T-helper 22 cell (primary cell): ENCODE results near the gene KIAA1586.
"Not testable (repeated sequence)": the region's sequence is repeated elsewhere in the genome, so short reads cannot be mapped to it uniquely, and the experiment has no call there.

Experiments used
- DNase-seq: peaks from one replicate; pipeline ENCODE4 v3.0.0-alpha.2; 2020; ENCODE audit warnings: low read depth

The KIAA1586 gene, protein sequence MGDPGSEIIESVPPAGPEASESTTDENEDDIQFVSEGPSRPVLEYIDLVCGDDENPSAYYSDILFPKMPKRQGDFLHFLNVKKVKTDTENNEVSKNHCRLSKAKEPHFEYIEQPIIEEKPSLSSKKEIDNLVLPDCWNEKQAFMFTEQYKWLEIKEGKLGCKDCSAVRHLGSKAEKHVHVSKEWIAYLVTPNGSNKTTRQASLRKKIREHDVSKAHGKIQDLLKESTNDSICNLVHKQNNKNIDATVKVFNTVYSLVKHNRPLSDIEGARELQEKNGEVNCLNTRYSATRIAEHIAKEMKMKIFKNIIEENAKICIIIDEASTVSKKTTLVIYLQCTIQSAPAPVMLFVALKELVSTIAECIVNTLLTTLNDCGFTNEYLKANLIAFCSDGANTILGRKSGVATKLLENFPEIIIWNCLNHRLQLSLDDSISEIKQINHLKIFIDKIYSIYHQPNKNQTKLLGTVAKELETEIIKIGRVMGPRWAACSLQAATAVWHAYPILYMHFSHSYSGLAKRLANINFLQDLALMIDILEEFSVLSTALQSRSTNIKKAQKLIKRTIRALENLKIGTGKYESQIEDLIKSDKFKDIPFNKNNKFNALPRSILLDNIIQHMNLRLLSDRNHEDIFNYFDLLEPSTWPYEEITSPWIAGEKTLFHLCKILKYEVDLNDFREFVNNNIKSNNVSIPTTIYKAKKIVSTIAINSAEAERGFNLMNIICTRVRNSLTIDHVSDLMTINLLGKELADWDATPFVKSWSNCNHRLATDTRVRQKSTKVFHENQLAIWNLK

DNA sequence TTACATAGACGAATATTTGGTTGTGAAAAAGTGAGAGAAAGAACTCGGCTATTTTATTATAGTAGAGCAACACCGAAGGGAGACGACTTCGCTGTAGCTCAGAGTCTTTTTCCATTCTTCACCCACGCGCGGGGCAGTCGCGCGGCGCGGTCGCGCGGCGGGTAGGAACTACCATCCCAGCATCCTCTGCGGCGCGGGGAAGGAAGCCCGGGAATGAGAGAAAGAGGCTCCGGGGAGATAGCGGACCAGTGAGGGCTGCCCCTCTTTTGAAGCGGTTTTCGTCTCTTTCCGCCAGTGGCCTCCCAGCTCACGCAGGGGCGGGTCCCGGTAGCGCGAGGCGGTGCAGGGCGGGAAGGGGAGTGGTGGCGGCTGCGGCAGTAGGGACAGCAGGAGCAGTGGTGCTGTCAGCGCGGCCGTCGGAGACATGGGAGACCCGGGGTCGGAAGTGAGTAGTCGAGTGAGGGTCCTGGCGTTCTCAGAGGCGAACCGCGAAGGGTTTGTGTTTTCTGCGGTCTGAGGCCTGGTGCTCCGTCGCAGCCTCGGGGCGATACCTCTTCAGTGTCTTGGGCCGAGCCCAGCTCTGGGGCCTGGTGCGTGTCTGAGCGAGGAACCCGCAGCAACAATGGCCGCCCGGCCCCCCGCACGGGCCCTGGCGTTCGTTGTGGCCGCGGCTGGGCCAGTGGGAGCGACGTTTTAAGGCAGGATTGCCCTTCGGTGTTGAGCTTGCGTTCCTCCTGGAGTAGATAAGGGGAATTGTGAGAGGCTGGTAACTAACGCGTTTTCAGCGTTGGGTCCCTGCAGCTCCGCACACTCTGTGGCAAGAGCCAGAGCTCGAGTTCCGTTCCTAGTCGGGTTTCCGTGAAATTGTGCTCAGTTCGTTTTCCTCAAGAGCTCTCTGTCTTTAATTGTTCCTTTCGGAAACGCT, at the start of gene KIAA1586:
KIAA1586 (plus strand) TSS at position 362 of the 925 bp plus-strand sequence; CDS start at position 425, 63 bp downstream.
- peak; percentile 67 for DNase-seq

DNA sequence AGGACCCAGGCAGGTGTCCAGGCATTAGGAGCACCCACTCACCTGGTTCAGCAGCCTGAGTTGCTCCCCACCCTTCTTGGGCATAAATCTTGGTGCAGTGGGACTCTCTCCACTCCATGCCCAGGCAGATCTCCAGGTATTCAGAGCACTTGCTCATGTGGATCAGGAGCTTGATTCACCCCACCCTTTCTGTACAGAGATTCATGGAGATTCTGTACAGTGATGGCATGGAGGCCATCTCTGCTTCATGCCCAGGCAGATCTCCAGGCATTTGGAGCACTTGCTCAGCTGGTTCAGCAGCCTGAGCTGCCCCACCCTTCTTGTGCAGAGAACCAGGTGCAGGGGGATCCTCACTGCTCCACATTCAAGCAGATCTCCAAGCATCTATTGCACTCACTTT, 47.4 kb upstream of the KIAA1586 start:
- no peak for DNase-seq

DNA sequence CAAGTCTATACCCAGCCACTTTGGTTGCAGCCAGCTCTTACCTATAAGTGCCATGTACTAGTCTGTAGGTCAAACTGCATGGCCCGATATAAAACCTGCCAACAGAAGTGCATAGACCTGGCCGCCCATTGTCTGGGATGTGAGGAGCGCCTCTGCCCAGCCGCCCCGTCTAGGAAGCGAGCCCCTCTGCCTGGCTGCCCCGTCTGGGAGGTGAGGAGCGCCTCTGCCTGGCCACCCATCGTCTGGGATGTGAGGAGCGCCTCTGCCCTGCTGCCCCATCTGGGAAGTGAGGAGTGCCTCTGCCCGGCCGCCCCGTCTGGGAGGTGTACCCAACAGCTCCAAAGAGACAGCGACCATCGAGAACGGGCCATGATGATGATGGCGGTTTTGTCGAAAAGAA, 46.7 kb upstream of the KIAA1586 start:
- not testable (repeated sequence) for DNase-seq

DNA sequence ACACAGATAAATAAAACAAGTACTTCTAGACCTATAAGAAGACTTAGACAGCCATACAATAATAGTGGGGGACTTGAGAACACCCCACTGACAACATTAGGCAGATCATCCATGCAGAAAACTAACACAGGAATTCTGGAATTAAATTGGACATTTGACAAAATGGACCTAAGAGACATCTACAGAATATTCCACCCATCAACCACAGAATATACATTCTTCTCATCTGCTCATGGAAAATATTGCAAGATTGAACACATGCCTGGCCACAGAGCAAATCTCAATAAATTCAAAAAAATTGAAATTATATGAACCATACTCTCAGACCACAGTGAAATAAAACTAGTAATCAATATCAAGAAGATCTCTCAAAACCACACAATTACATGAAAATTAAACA, 44.3 kb upstream of the KIAA1586 start:
- no peak for DNase-seq

DNA sequence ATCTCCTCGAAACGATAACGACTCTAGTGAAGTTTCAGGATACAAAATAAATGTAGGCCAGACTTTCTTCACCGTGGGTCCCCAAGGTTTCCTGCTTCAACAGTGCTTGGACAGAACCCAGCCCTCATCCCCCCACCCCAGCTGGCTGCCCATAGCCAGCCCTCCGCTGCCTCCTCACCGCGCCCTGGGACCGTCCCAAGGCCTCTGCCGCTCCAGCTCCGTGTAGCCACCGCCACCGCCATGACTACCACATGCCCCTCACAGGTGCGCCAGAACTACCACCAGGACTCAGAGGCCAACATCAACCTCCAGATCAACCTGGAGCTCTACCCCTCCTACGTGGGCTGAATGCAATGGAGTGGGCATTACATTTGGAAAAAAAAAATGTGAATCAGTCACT, 42.2 kb upstream of the KIAA1586 start:
- no peak for DNase-seq

DNA sequence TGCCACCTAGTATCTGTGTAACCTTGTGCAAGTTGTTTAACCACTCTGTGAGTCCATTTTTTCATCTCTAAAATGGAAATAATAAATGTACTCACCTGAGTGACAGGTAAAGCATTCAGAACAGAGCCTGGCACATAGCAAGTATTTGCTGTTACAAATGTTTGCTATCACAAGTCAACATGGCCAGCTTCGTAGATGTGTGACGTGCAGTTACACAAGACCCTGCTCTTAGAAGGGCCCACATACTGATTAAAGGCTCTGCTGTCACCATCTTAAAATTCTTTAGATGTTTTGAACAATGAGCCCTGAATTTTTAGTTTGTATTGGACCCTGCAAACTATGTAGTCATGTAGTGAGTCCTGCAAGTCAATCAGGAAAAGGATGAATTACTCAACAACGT, 40.4 kb upstream of the KIAA1586 start:
- DNase-seq, result no peak

DNA sequence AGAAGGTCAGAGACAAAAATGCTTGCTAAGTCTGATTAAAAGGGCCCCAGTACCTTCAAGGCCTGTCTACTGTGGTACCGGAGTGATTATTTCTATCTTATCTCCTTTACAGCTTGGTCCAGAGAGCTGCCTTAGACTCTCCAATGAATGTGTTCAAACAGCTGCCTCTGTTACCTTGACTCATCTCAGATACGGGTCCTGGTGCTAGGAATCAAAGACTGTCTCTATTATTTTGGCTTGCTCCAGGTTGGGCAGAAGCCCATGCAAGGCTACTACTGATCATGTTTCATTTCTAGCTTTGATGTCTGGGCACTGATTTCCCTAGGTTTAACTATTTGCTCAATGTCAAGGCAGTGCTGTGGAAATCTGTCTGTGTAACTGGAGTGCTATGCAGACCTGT, 38.4 kb upstream of the KIAA1586 start:
- not testable (repeated sequence) for DNase-seq

DNA sequence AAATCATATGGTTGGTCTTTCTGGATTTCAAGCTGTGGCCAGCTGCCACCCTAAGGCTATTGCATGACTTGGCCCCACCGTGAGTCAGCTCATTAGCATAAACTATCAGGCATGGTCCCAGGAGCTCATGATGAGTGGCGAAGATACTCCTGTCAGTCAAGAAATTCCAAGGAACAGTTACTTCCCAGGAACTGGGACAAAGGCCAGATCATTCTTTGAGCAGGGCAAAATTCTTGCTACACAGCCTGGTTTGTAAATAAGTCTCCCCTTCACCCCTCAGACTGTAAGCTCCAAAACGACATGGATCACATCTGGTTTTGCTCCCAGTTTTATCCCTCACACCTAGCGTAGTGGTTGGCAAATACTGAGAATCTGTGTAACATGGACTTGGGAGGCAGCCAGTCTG, 33.0 kb upstream of the KIAA1586 start:
- DNase-seq, result no peak

DNA sequence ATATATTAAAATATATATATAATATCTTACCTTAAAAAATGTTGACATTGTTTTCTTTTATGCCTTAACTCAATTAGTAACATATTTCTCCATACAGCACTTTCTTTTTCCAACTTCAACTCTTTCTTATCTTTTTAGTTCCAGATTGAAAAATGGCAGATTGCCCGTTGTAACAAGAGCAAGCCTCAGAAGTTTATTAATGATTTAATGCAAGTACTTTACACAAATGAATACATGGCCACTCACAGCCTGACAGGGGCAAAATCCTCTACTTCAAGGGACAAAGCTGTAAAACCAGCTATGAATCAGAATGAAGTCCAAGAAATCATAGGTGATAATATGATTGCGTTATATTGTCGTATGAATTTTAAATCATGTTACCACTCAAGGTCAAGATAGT, 29.4 kb upstream of the KIAA1586 start:
- no peak for DNase-seq

DNA sequence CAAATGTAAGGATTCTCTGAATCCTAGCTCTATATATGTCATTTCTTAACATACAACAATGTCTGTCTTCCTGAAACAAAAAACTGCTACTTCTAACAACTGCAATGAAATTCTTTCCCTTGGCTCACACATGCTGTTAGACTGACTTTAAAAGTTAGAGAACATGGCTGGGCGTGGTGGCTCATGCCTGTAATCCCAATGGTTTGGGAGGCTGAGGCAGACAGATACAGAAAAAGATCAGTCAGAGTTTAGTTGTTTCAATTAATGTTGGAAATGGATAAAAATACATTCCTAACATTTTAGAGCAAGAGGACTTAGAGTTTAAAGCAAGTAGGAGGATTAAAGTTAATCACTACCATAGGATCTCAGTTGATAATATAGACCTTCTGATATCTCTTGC, 28.7 kb upstream of the KIAA1586 start:
- DNase-seq, result no peak

DNA sequence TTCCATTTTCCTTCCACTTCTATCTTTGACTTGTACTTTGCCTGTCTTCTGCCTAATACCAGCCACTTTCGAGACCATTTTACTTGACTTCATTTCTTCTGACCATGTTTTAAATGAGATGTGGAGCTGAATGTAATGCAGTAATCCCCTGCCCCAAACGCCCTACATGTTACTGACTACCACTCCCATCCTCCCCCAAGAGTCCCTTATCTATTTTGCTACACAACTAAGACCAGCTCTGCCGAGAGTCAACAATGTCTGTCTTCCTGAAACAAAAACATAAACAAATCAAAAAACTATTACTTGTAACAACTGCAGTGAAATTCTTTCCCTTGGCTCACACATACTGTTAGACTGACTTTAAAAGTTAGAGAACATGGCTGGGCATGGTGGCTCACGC, 27.1 kb upstream of the KIAA1586 start:
- no peak for DNase-seq

DNA sequence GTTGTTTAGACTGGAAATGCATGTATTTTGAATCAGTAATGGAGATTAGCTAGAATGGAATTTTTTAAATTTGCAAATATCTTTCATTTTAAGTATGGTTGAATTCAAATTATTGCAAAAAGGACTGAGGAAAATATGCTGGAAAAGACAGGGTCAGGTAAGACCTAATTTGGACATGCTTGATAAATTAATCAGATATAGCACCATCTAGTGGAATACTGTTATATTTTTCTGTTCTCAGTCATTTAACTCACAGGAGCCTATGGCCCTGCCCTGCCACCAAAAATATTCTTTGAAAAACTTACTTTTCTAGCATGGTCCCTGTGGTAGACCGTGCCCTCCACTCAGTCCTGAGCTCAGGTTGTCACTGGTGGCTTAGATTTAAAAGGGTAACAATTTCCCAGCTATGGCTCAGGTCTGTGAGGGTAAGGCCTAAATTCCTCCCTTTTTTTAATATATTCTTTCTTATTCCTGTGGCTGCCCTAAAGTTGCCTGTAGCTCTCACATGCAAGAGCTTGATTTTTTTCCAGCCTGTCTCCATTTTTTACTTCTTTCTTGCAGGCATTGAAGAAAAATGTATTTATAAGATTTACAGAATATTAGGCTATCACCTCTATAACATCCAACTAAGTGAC, 25.3 kb upstream of the KIAA1586 start:
- DNase-seq, result no peak

DNA sequence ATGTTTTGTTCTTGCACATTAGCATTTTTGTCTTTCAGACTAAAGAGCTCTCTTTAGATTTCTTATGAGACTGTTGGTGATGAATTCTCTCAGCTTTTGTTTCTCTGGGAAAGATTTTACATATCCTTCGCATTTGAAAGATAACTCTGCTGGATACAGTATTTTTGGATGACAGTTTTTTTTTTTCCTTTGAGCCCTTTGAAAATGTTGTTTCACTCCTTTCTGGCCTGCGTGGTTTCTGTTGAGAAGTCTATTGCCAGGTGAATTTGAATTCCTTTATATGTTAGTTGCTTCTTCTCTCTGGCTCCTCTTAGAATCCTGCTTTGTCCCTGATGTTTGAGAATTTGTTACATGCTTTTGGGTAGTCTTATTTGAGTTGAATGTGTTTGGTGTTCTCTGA, 22.2 kb upstream of the KIAA1586 start:
- DNase-seq, result no peak

DNA sequence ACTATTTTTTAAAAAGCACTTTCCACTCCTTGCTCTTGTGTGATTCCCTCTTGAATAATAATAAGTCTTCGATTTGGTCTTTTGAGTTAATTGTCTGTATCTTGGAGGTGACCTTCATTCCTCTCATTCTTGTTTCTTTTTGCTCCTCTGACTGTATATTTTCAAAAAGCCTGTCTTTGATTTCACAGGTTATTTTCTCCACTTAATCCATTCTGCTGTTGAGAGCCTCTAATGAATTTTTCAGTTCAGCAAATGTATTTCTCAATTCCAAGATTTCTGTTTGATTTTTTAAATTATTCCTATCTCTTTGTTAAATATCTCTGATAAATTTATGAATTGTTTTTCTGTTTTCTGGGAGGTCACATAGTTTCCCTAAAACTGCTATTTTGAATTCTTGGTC, 21.7 kb upstream of the KIAA1586 start:
- no peak for DNase-seq

DNA sequence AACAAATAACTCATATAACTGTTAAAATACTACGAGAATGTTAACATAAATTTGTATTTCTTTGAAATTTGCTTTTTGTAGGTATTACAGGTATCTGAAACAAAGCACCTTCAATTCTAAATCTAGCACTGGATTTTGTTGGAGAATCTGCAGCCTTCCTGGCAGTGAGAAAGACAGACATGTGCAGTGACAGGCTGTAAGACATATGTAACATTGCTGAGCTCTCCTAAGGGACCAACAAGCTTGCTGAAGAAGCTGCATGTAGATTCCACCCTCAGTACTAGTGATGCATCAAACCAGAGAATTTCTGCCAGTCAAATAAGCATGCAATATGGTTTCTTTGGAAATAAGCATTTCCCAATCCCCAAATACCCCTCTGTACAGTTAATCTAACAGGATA, 20.5 kb upstream of the KIAA1586 start:
- DNase-seq, result no peak

DNA sequence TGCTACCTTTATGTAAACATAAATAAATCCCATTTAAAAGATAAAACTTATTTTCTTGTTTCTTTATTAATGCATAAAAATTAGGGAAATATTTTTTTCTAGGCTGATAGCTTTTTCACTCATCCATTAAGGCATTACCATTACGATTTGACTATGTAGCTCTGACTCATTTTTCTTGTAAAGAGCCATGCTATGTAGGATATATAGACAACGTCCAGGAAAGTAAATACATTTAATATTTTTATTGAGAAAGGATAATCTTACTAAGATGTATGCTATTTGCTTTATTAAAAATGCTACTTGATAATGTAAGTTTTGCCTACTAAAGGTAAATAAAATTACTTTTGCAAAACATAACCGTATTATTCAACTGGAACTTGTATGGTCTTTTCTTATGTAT, 19.2 kb upstream of the KIAA1586 start:
- no peak for DNase-seq

DNA sequence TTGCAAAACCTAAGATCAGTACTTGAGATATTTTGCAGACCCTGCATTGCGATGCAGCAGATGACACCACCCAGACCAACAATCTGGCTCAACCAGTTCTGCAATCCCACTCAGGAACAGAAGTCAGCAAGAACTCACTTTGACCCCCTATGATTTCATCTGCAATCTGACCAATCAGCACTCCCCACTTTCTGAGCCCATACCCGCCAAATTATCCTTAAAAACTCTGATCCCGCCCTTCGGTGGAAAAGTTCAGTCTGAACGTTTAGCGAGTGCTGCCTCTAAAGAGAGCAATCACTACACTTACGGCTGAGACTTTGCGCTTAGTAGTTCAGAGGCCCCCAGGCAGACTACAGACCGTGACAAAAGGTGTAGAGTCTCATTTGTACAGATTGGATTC, 17.3 kb upstream of the KIAA1586 start:
- no peak for DNase-seq

DNA sequence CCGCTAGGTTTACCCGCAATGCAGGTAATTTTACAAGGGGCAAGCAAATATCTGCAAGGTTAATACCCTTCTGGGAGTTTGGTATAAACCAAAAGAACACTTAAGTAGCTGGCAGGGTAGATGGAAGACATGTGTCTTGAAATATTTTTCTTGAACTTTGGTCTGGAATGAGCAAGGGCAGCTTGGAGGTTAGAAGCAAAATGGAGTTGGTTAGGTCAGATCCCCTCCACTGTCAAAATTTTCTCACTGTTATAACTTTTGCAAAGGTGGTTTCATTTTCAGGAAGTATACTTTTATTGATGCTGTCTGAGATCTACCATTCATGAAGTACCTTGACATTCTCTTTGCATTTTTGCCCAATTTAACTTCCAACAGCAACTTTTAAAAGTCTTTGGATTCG, 13.3 kb upstream of the KIAA1586 start:
- DNase-seq, result no peak

DNA sequence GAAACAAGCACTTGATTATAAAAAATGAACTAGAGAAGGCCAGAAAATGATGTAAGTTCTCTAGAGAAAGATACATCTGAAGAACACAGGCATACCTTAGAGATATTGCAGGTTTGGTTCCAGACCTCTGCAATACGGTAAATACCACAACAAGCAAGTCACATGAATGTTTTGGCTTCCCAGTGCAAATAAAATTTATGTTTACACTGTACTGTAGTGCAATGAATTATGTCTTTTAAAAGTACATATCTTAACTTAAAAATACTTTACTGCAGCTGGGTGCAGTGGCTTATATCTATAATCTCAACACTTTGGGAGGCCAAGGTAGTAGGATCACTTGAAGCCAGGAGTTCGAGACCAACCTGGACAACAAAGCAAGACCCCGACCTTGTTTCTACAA, 10.9 kb upstream of the KIAA1586 start:
- no peak for DNase-seq

DNA sequence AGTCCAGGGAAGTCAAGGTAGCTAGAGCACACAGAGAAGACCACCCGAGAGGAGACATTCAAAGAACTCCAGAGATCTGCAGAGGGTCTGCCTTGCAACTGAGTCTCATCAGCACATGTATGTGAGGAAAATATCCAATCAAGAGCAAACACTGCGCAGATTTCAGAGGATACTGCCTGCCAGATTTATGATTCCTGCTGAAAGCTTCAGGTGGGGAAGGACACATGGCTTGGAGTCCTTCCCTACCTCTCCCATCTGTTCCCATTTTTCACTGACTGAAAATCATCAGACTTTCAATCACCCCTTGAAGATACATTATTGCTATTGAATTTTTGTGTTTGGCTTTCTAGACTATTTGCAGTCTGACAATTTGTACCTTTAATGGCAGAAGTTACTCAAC, 7.6 kb upstream of the KIAA1586 start:
- DNase-seq, result no peak

DNA sequence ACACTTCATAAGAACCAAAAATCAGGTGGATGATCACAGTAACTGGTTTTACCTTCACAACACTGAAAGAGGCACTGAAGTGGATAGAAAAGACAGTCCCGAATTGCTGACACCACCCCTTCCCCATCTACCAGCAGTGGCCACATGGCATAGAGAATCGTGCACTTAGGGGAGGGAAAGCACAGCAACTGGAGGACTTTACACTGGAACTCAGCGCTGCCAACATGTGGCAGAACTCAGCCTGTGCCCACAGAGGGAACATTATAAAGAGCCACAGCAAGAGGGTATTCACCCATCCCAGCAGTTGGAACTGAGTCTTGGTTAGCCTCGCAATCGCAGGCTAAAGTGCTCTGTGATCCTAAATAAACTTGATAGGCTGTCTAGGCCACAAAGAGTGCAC, 6.5 kb upstream of the KIAA1586 start:
- DNase-seq, result no peak

DNA sequence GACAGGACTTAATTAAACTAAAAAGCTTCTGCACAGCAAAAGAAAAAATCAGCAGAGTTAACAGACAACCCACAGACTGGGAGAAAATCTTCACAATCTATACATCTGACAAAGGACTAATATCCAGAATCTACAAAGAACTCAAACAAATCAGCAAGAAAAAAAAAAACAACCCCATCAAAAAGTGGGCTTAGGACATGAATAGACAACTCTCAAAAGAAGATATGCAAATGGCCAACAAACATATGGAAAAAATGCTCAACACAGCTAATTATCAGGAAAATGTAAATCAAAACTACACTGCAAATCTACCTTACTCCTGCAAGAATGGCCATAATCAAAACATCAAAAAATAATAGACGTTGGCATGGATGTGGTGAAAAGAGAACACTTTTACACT, 2.4 kb upstream of the KIAA1586 start:
- not testable (repeated sequence) for DNase-seq
